K562 (cell line): Measurements from ENCODE around the gene AP3B1. TPM values are rescaled to one million over a fixed set of nuclear protein-coding genes. Genes with fewer than 3 reads are reported as not detected.

Source experiments
- ATAC-seq: fragments of 200-7000 bp; cut with Tn5 transposase; 3 replicates; pipeline ENCODE4 v1.9.1; 2020; ENCODE audit warnings: moderate library complexity
- BruUV-seq: library from RNA; stranded (reverse); fragments of 400-500 nt; replicated peaks from 2 replicates; lab custom pipeline; 2021; lab: Mats Ljungman, UMichigan
- CTCF ChIA-PET: fragments of 300-600 bp; formaldehyde crosslinking; extraction: SDS; loops from one replicate; lab custom pipeline; 2021; ENCODE audit warnings: low intra/inter-chr PET ratio; lab: Yijun Ruan, JAX
- POLR2A ChIA-PET: fragments of 300-600, 350-650 bp; sonication (Branson Sonifier 250); formaldehyde crosslinking; extraction: SDS; loops from one replicate; lab custom pipeline; 2021; ENCODE audit warnings: antibody characterized with exemption, inconsistent platforms; lab: Yijun Ruan, JAX
- DNase-seq, 4 experiments: peaks; one replicate each; pipeline versions ENCODE4 v3.0.0 to v3.0.0-alpha.2; 2011 to 2018; ENCODE audit warnings: low spot score in 3 of 4, mixed read lengths in 3 of 4; ENCODE audit errors: extremely low read depth in 1 of 4
- FAIRE-seq: peaks from 2 replicates; lab custom pipeline; 2011; peaks lifted over from hg19 to GRCh38; lab: Jason Lieb, UNC
- H2AFZ ChIP-seq: 2 replicates; pipeline ENCODE4 v1.6.0; 2011; ENCODE audit warnings: low read depth, low read length, control low read depth, inconsistent platforms
- H3K27ac ChIP-seq: fragments of 200-600 bp; 3 replicates; pipeline ENCODE4 v1.8.0; 2011; ENCODE audit warnings: low read depth, mild to moderate bottlenecking, control low read depth, inconsistent platforms, low read length, moderate library complexity, mixed read lengths; ENCODE audit errors: extremely low read depth
- H3K27me3 ChIP-seq, 2 experiments: fragments of 300-600 bp in 1 of 2; 2 replicates in 1 of 2; 3 replicates in 1 of 2; pipeline versions ENCODE4 v1.6.0 to v1.8.0; 2011; ENCODE audit warnings: inconsistent platforms in 2 of 2, low read length in 2 of 2, mild to moderate bottlenecking in 1 of 2, mixed read lengths in 1 of 2, moderate library complexity in 1 of 2; ENCODE audit not compliant: control insufficient read depth in 2 of 2, insufficient read depth in 2 of 2
- H3K36me3 ChIP-seq: fragments of 300-600 bp; 3 replicates; pipeline ENCODE4 v1.8.0; 2011; ENCODE audit warnings: mild to moderate bottlenecking, low read length, inconsistent platforms; ENCODE audit not compliant: control insufficient read depth, insufficient read depth
- H3K4me1 ChIP-seq, 2 experiments: fragments of 200-600 bp in 1 of 2; replicated peaks in 1 of 2; 2 replicates in 1 of 2; 3 replicates in 1 of 2; pipeline versions ENCODE4 v1.5.1 to v1.8.0; 2011; ENCODE audit warnings: inconsistent platforms in 2 of 2, low read length in 2 of 2, mild to moderate bottlenecking in 1 of 2, mixed read lengths in 1 of 2, moderate library complexity in 1 of 2; ENCODE audit not compliant: control insufficient read depth in 2 of 2, insufficient read depth in 2 of 2
- H3K4me2 ChIP-seq: 2 replicates; pipeline ENCODE4 v1.6.1; 2011; ENCODE audit warnings: low read length, control low read depth, inconsistent platforms, mixed read lengths; ENCODE audit not compliant: insufficient read depth
- H3K4me3 ChIP-seq: fragments of 200-600 bp; sonication (generic), shearing (Covaris generic); 2 replicates; pipeline ENCODE4 v1.5.1; 2016; ENCODE audit warnings: control low read depth, inconsistent platforms
- H3K79me2 ChIP-seq: fragments of 200-600 bp; 3 replicates; pipeline ENCODE4 v1.8.0; 2011; ENCODE audit warnings: low read length, inconsistent platforms; ENCODE audit not compliant: control insufficient read depth, insufficient read depth
- H3K9ac ChIP-seq, 2 experiments: 2 replicates each; pipeline versions ENCODE4 v1.6.0 to v1.6.1; 2011; ENCODE audit warnings: low read depth in 2 of 2, low read length in 2 of 2, control low read depth in 1 of 2, inconsistent platforms in 1 of 2, mild to moderate bottlenecking in 1 of 2, mixed read lengths in 1 of 2; ENCODE audit not compliant: insufficient read depth in 1 of 2
- H3K9me1 ChIP-seq: one replicate; pipeline ENCODE4 v1.6.0; 2011; ENCODE audit warnings: inconsistent platforms, mild to moderate bottlenecking, low read length, moderate library complexity; ENCODE audit not compliant: control insufficient read depth, insufficient read depth
- H3K9me3 ChIP-seq: replicated peaks from 2 replicates; pipeline ENCODE4 v1.5.1; 2011; ENCODE audit warnings: low read depth, low read length, inconsistent platforms; ENCODE audit not compliant: control insufficient read depth, insufficient read depth
- H4K20me1 ChIP-seq: replicated peaks from 2 replicates; pipeline ENCODE4 v1.6.1; 2011; ENCODE audit warnings: low read length, inconsistent platforms, mixed read lengths; ENCODE audit not compliant: control insufficient read depth, insufficient read depth
- CEBPB ChIP-seq: fragments of 450-650 bp; IDR thresholded peaks from 2 replicates; pipeline ENCODE4 v1.6.1; 2016; ENCODE audit warnings: missing genetic modification characterization, missing compliant biosample characterization
- CEBPG ChIP-seq, 3 experiments: fragments of 200-800 bp in 1 of 3; sonication (Bioruptor generic) in 1 of 3; sonication (generic) in 1 of 3; formaldehyde crosslinking in 1 of 3; IDR thresholded peaks in 2 of 3; conservative IDR thresholded peaks in 1 of 3; 2 replicates each; pipeline versions ENCODE4 v1.6.1 to v1.8.0; 2016 to 2022; ENCODE audit warnings: missing compliant biosample characterization in 2 of 3, missing genetic modification characterization in 2 of 3, mild to moderate bottlenecking in 1 of 3, missing genetic modification reagents in 1 of 3
- SETDB1 ChIP-seq: IDR thresholded peaks from one replicate; pipeline ENCODE4 v1.6.1; 2012; ENCODE audit warnings: low read length, control low read depth, inconsistent platforms
- ZNF197 ChIP-seq: fragments of 200-800 bp; sonication (Bioruptor generic); IDR thresholded peaks from 2 replicates; pipeline ENCODE4 v1.6.1; 2016; ENCODE audit warnings: low read depth, missing genetic modification characterization, missing compliant biosample characterization
- WGBS: fragments of 100-300 bp; shearing (Covaris generic); methylation state at CpG from one replicate; pipeline ENCODE4 v1.1.6; 2016; ENCODE audit warnings: low coverage, mixed read lengths; ENCODE audit not compliant: insufficient coverage; ENCODE audit errors: missing lambda C conversion rate; 5-methylcytosine and 5-hydroxymethylcytosine counted together
- in situ Hi-C: fragments of 300-500 bp; cut with MboI; formaldehyde crosslinking; loops from 4 replicates; pipeline ENCODE4 v1.15.0; 2018; ENCODE audit warnings: inconsistent platforms, mixed read lengths
- intact Hi-C: fragments of 100-400 bp; cut with micrococcal nuclease; formaldehyde crosslinking; loops from 2 replicates; pipeline ENCODE4 v1.14.2; 2022
- polyA plus RNA-seq, 8 experiments: library from polyadenylated mRNA; depleted of rRNA in 4 of 8; stranded (reverse) in 5 of 8; unstranded in 3 of 8; fragments of >200 nt; fragmentation: Nextera tagmentation in 2 of 8; fragmentation: Illumina TruSeq in 1 of 8; extraction: Ambion mirVana in 2 of 8; extraction: Trizol in 1 of 8; gene quantifications; 2 replicates each; pipeline versions ENCODE4 v1.2.1 to v1.2.3, GENCODE V29; 2011 to 2014; ENCODE audit warnings: inconsistent platforms in 1 of 8, missing spikeins in 1 of 8
- total RNA-seq, 7 experiments: library from RNA; depleted of rRNA in 6 of 7; stranded (reverse); fragments of >200 nt in 6 of 7; fragmentation: Illumina TruSeq in 2 of 7; extraction: Trizol in 2 of 7; gene quantifications; 2 replicates each; pipeline versions ENCODE4 v1.2.1 to v1.2.3, GENCODE V29; 2011 to 2021; ENCODE audit warnings: low replicate concordance in 1 of 7

Gene AP3B1
- total and polyA plus RNA-seq, 9 of the 15 experiments (the other 6 are each of a cell fraction or from before 2014, with no cell fraction given): 21.1 to 61.8 (median 42.2) TPM

DNA sequence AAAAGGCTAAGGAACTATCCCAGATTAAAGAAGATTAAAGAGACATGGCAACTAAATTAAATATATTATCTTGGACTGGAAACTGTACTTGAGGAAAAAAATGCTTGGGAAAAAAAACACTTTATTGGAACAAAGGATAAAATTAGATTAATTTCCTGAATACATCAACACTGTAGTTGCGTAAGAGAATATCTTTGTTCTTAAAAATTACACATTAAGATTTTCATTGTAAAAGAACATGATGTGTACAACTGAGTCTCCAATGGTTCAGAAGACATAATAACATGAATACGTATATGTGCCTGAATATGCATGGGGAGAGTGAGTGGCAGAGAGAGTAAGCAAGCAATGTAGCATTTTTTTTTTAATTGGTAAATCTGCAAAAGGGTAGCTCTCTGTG is 2.8 kb downstream of the AP3B1 start:
- H3K9ac ChIP-seq: no peak overlapping the region
- no TSS peak for BruUV-seq
- H3K27ac ChIP-seq: no peak overlapping the region
- FAIRE-seq: no peak
- intact Hi-C loops: no loop called here
- H3K4me2 ChIP-seq: no peak overlapping the region
- peaks cover 5 to 10% of the 10 kb centered on the region in 2 experiments; a peak in 4 of 5 replicates for H3K4me1 ChIP-seq
- POLR2A ChIA-PET: interaction anchor here (1.1 kb wide), 1 partner anchor 8 kb away, joined by 3 read pairs; no protein-coding TSS in a partner anchor
- no peak overlapping the region for H3K4me3 ChIP-seq
- H3K9me3 ChIP-seq: no peaks in the 10 kb centered on the region
- in situ Hi-C loops: loop anchor here (5.0 kb wide), 1 partner anchor 71 kb away; the partner anchor contains the start of gene SCAMP1
- no peak overlapping the region for H2AFZ ChIP-seq
- no peak for ATAC-seq
- CTCF ChIA-PET: no interaction called here
- H3K27me3 ChIP-seq: no peaks in the 10 kb centered on the region
- H3K9me1 ChIP-seq: no peaks in the 10 kb centered on the region
- WGBS: 97% methylated on average over 2 of the region's 2 CpGs
- no peak for TF ChIP-seq SETDB1
- peak; percentile 81 for TF ChIP-seq CEBPB (tag)
- no peak for TF ChIP-seq CEBPG (CRISPR knock-in tag; IDR thresholded peaks at IDR 0.05)
- TF ChIP-seq CEBPG (tag; conservative IDR thresholded peaks at IDR 0.05 in 1 of 2, IDR thresholded peaks at IDR 0.05 in 1 of 2): peak; percentile 44 to 72; a peak in 3 of 4 replicates
- TF ChIP-seq, all 486 proteins: peak for 2
- DNase-seq: no peak
- Histone ChIP-seq H4K20me1 (no peaks in the 10 kb centered on the region), H3K79me2 (peaks cover 76% of the 10 kb centered on the region), H3K36me3 (peaks cover 9% of the 10 kb centered on the region; the same call in 1 of the 3 replicates)

- Histone ChIP-seq H4K20me1 (no peaks in the 10 kb centered on the region), H3K9me3 (no peaks in the 10 kb centered on the region), H3K36me3 (peaks cover 9% of the 10 kb centered on the region; the same call in 1 of the 3 replicates), H3K9me1 (no peaks in the 10 kb centered on the region), H2AFZ (no peak overlapping the region), H3K4me2 (no peak overlapping the region), H3K79me2 (peaks cover 92% of the 10 kb centered on the region)
- 69% methylated on average over 2 of the region's 2 CpGs for WGBS
- FAIRE-seq: no peak
- CTCF ChIA-PET: no interaction called here
- POLR2A ChIA-PET: interaction anchor here (0.8 to 1.0 kb wide), 2 partner anchors 15 to 71 kb away, joined by 4 to 6 read pairs; no protein-coding TSS in a partner anchor
- DNase-seq: no peak
- in situ Hi-C loops: loop anchor here (5.0 kb wide), 1 partner anchor 72 kb away; the partner anchor contains the start of gene SCAMP1
- BruUV-seq: no TSS peak
- intact Hi-C loops: no loop called here
- no peak for TF ChIP-seq ZNF197 (CRISPR knock-in tag)
- TF ChIP-seq, all 486 proteins: peak for 0
- ATAC-seq: no peak
- Histone ChIP-seq H3K4me3 (no peak overlapping the region), H3K27me3 (no peaks in the 10 kb centered on the region), H3K9ac (no peak overlapping the region), H3K27ac (no peak overlapping the region), H3K4me1 (peaks cover 0 to 5% of the 10 kb centered on the region in 2 experiments; a peak in 1 of 5 replicates)
These were observed 4.6 kb downstream of the AP3B1 start for GRCh38 chr5:78289911-78290310.
